Glutamatergic neuron (in vitro differentiated cells): Measurements from ENCODE around the gene SPTBN1. TPM values are rescaled to one million over a fixed set of nuclear protein-coding genes. Genes with fewer than 3 reads are reported as not detected.

ENCODE experiments used
- DNase-seq: peaks from one replicate; pipeline ENCODE4 v3.0.0; 2022
- H3K27ac Mint-ChIP-seq: one replicate; pipeline ENCODE4 v1.8.0; 2020; ENCODE audit warnings: mild to moderate bottlenecking, mixed read lengths, inconsistent platforms; ENCODE audit not compliant: unreplicated experiment
- H3K27me3 Mint-ChIP-seq: one replicate; pipeline ENCODE4 v1.8.0; 2020; ENCODE audit warnings: mild to moderate bottlenecking, moderate library complexity, mixed read lengths, inconsistent platforms; ENCODE audit not compliant: unreplicated experiment
- H3K36me3 Mint-ChIP-seq: one replicate; pipeline ENCODE4 v1.8.0; 2020; ENCODE audit warnings: mild to moderate bottlenecking, mixed read lengths, inconsistent platforms; ENCODE audit not compliant: unreplicated experiment
- H3K4me1 Mint-ChIP-seq: one replicate; pipeline ENCODE4 v1.8.0; 2020; ENCODE audit warnings: mild to moderate bottlenecking, low read depth, mixed read lengths, inconsistent platforms; ENCODE audit not compliant: unreplicated experiment
- H3K4me3 Mint-ChIP-seq: one replicate; pipeline ENCODE4 v1.8.0; 2020; ENCODE audit warnings: mild to moderate bottlenecking, mixed read lengths, inconsistent platforms; ENCODE audit not compliant: unreplicated experiment
- H3K9me3 Mint-ChIP-seq: one replicate; pipeline ENCODE4 v1.8.0; 2020; ENCODE audit warnings: mild to moderate bottlenecking, moderate library complexity, mixed read lengths, inconsistent platforms; ENCODE audit not compliant: unreplicated experiment
- total RNA-seq: library from RNA; stranded (reverse); fragmentation: NEBNext Ultra II Directional; extraction: Animal tissue kit (Norgen Biotek cat#: 25700); gene quantifications from one replicate; pipeline ENCODE4 v1.2.1, GENCODE V29; 2021; ENCODE audit not compliant: unreplicated experiment
- TF ChIP-seq, protein P1 (sequence below): fragments of 200-600 bp; sonication (generic); IDR thresholded peaks from one replicate; pipeline ENCODE4 v1.5.0; 2021; ENCODE audit not compliant: partially characterized antibody, unreplicated experiment

The SPTBN1 gene
- total RNA-seq, 1 donor from 2014 or later: 385 TPM

DNA sequence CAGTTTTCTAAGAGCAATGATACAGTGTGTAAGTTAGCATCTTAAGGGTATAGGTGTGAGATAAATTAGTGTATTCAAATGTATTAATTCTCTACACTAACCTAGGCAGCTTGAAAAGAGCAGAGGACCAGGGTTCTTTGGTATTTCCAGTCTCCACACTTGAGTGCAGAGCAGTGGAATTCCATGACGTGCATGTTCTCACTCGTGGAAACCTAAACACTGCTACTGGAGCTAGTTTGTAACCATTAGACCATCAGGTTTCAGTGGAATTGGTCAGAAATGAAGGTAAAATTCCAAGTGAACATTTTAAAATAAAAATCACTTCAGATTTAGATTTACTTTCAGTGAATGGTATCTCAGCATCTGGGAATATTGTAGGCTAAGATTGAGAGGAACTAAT is 9.0 kb downstream of the SPTBN1 start:
- Mint-ChIP-seq H3K27me3 (peaks cover 3% of the 10 kb centered on the region), H3K4me1 (peaks cover 47% of the 10 kb centered on the region), H3K4me3 (no peak overlapping the region), H3K36me3 (no peaks in the 10 kb centered on the region), H3K9me3 (peaks cover 2% of the 10 kb centered on the region), H3K27ac (no peak overlapping the region)
- TF ChIP-seq, protein P1, sequence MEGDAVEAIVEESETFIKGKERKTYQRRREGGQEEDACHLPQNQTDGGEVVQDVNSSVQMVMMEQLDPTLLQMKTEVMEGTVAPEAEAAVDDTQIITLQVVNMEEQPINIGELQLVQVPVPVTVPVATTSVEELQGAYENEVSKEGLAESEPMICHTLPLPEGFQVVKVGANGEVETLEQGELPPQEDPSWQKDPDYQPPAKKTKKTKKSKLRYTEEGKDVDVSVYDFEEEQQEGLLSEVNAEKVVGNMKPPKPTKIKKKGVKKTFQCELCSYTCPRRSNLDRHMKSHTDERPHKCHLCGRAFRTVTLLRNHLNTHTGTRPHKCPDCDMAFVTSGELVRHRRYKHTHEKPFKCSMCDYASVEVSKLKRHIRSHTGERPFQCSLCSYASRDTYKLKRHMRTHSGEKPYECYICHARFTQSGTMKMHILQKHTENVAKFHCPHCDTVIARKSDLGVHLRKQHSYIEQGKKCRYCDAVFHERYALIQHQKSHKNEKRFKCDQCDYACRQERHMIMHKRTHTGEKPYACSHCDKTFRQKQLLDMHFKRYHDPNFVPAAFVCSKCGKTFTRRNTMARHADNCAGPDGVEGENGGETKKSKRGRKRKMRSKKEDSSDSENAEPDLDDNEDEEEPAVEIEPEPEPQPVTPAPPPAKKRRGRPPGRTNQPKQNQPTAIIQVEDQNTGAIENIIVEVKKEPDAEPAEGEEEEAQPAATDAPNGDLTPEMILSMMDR: no peak
- no peak for DNase-seq

DNA sequence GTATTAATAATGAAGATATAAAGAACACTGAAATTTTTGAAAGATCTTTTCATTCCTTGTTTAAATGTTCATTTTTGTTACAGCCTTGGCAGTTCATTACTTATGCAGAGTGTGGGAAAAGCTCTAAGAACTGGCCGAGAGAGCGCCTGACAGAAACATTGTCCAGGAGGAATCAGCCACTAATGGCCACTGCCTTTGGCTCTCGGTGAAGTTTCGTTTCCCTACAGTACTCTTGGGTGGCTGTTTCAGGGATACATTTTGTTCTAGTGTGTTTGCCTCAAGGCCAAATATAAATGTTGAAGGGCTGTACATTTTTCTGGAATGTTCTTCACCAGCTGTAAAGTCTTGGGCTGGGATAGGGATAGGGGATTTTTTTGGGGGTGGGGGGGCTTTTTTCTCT is 10.7 kb downstream of the SPTBN1 start:
- Mint-ChIP-seq H3K27me3 (peaks cover 3% of the 10 kb centered on the region), H3K4me1 (peaks cover 52% of the 10 kb centered on the region), H3K27ac (peak overlapping the region; percentile 62), H3K36me3 (no peaks in the 10 kb centered on the region), H3K4me3 (peak overlapping the region; percentile 39), H3K9me3 (peaks cover 2% of the 10 kb centered on the region)
- no peak for DNase-seq
- TF ChIP-seq, protein P1: no peak

GRCh38 chr2:54468673-54469072 is 12.5 kb downstream of the SPTBN1 start:
- Mint-ChIP-seq H3K27ac (peak overlapping the region; percentile 97), H3K4me3 (peak overlapping the region; percentile 76), H3K36me3 (no peaks in the 10 kb centered on the region), H3K27me3 (peaks cover 3% of the 10 kb centered on the region), H3K9me3 (peaks cover 2% of the 10 kb centered on the region), H3K4me1 (peaks cover 58% of the 10 kb centered on the region)
- DNase-seq: no peak
- TF ChIP-seq, protein P1: no peak

- no peak for DNase-seq
- H3K27me3 Mint-ChIP-seq: peaks cover 3% of the 10 kb centered on the region
- TF ChIP-seq, protein P1: no peak
- H3K4me3 Mint-ChIP-seq: peak overlapping the region; percentile 76
- peaks cover 2% of the 10 kb centered on the region for H3K9me3 Mint-ChIP-seq
- H3K27ac Mint-ChIP-seq: peak overlapping the region; percentile 97
- no peaks in the 10 kb centered on the region for H3K36me3 Mint-ChIP-seq
- H3K4me1 Mint-ChIP-seq: peaks cover 63% of the 10 kb centered on the region
Measured at GRCh38 chr2:54469484-54470053, 13.4 kb downstream of the SPTBN1 start.

DNA sequence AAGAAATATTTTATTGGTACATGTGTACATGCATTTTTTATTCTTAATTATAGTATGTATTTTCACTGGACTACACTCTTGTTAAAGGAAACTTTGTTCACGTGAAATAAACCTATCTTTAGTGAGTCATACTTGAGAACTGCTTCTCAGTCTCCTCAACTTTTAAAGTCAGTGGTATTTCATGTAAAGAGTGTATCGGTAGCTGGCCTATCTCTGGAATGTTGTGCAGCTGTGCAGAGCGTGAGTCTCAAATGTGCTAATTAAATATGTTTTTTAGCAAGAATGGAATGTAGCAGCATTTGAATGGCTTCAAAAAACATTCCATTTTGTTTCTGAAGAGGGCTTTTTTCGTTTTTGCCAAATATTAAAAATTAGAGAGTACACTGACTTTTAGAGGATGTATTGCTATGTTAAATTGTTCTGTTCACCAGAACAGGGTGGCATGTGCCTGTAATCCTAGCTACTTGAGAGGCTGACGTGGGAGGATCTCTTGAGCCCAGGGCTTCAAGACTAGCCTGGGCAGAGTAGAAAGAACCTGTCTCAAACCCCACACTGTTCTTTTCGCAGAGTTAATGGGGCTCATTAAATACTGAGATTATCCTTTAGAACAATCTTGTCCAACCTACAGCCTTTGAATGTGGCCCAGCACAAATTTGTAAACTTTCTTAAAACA is 14.3 kb downstream of the SPTBN1 start:
- peak overlapping the region; percentile 97 for H3K27ac Mint-ChIP-seq
- H3K36me3 Mint-ChIP-seq: no peaks in the 10 kb centered on the region
- peaks cover 2% of the 10 kb centered on the region for H3K9me3 Mint-ChIP-seq
- H3K4me1 Mint-ChIP-seq: peaks cover 60% of the 10 kb centered on the region
- TF ChIP-seq, protein P1: no peak
- H3K4me3 Mint-ChIP-seq: peak overlapping the region; percentile 76
- DNase-seq: no peak
- H3K27me3 Mint-ChIP-seq: peaks cover 3% of the 10 kb centered on the region
